ENCODE measurements around the gene IL25. TPM values are rescaled to one million over a fixed set of nuclear protein-coding genes. Genes with fewer than 3 reads are reported as not detected.
"Not testable (repeated sequence)": the region's sequence is repeated elsewhere in the genome, so short reads cannot be mapped to it uniquely, and the experiment has no call there.

Gene IL25
- total RNA-seq (2014; rRNA removed; shearing (Covaris generic)), result not detected in 2 replicates

DNA sequence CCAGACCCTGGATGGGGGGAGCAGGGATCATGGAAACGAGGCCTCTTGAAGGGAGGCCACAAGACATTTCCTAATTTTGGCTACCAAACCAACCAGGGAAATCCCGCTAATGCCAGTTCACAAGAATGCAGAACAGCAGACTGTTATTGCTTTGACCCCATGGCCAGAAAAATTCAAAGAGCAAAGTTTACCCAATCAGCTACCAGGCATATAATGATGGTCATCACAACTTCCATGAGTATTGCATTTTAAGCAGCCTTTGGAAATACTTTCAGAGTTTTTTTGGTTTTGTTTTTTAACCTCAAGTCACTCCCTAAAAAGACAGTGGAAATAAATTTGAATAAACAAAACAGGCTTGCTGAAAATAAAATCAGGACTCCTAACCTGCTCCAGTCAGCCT is at the start of gene IL25:
Gene IL25, plus strand, starts transcription at position 301 of the 400 bp plus-strand sequence.
- no peak for DNase-seq (ENCODE audit: low read depth)

DNA sequence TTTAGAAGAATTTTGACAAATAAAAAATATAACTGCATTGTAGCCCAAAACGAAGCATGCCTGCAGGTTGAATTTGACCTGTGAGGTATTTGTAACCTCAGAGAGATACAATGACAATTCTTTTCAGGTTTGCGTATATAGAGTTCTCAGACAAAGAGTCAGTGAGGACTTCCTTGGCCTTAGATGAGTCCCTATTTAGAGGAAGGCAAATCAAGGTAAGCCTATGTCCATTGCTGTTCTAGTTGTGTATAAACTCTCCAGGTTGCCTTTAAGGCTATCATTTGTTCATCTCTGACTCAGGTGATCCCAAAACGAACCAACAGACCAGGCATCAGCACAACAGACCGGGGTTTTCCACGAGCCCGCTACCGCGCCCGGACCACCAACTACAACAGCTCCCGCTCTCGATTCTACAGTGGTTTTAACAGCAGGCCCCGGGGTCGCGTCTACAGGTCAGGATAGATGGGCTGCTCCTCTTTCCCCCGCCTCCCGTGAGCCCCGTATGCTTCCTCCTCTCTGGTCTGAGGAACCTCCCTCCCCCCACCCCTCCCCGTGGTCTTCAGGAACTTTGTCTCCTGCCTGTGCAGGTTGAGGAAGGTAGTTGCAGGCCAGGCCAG is 48.7 kb upstream of the IL25 start:
- no peak for DNase-seq (ENCODE audit: low read depth)

DNA sequence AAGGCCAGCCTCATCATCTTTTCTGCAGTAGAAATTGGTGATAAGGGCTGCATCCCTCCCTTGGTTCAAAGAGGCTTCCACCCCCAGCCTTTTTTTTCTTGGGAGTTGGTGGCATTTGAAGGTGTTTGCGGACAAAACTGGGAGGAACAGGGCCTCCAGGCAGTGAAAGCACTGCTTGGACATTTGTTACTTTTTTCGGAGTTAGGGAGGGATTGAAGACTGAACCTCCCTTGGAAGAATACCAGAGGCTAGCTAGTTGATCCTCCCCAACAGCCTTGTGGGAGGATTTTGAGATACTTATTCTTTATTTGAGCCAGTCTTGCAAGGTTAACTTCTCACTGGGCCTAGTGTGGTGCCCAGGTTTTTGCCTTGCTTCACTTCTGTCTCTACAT is 48.2 kb upstream of the IL25 start:
- no peak for DNase-seq (ENCODE audit: low read depth)

DNA sequence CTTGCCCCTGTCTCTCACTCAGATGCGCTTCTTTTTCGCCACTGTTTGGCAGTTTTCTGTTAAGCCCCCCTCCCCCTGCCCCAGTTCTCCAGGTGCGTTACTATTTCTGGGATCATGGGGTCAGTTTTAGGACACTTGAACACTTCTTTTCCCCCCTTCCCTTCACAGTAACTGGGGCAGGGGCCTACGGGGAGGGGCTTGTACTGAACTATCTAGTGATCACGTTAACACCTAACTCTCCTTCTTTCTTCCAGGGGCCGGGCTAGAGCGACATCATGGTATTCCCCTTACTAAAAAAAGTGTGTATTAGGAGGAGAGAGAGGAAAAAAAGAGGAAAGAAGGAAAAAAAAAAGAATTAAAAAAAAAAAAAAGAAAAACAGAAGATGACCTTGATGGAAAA is 47.6 kb upstream of the IL25 start:
- DNase-seq (ENCODE audit: low read depth), result no peak

DNA sequence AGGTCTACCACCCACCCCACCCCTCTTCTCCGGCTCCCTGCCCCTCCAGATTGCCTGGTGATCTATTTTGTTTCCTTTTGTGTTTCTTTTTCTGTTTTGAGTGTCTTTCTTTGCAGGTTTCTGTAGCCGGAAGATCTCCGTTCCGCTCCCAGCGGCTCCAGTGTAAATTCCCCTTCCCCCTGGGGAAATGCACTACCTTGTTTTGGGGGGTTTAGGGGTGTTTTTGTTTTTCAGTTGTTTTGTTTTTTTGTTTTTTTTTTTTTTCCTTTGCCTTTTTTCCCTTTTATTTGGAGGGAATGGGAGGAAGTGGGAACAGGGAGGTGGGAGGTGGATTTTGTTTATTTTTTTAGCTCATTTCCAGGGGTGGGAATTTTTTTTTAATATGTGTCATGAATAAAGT is 46.9 kb upstream of the IL25 start:
- DNase-seq (ENCODE audit: low read depth), result not testable (repeated sequence)

DNA sequence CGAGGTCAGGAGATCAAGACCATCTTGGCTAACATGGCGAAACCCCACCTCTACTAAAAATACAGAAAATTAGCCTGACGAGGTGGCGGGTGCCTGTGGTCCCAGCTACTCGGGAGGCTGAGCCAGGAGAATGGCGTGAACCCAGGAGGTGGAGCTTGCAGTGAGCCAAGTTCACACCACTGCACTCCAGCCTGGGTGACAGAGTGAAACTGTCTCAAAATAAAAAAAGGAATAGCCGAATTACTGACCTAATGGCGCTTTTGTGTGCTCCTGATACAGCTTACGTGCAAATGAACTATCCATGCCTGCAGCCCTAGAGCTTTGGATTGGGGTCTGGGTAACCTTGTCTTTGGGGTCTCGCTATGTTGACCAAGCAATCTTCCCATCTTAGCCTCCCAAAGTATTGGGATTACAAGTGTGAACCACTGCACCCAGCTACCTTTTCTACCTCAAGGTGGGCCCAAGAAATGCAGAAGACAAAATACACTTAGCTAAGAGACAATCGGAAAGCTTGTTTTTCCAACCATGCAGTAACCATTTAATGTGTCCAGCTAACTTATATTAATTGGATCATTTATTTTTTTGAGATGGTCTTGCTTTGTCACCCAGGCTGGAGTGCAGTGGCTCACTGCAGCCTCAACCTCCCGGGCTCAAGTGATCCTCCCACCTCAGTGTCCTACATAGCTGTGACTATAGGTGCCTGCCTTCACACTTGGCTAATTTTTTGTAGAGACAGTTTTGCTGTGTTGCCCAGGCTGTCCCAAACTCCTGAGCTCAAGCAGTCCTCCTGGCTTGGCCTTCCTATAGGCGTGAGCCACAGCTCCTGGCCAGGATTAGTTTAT is 45.9 kb upstream of the IL25 start:
- no peak for DNase-seq (ENCODE audit: low read depth)

DNA sequence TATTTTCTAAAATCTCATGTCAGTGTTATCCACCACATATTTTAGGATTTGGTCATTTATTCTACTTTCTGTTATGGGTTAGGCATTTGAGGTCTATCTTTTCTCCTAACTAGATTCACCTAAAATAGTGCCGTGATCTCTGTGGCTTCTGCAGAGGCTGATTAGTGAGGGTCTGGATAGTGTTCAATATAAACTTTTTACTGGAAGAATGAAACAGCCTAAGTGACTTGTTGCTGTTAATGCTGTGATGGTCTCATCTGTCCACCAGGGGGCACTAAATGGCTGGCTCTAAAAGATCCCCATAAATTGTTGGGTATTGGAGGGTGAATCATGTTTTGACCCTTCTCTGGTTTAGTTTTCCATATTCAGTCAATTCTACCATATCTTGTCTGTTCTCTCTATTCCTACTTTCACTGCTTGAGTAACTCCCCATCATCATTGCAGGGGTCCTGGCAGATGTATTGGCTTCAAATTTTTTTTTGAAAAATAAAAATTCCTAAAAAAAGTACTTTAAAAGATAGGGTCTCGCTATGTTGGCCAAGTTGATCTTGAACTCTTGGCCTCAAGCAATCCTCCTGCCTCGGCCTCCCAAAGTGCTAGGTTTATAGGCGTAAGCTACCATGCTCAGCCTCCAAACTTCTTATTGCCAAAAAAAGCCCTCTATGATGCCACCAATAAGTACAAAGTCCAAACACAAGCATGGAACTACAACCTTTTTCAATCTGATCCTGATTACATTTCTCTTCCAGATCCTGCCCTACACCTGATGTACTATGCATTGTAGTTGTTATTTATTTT is 44.5 kb upstream of the IL25 start:
- peak; percentile 63 for DNase-seq (ENCODE audit: low read depth)

DNA sequence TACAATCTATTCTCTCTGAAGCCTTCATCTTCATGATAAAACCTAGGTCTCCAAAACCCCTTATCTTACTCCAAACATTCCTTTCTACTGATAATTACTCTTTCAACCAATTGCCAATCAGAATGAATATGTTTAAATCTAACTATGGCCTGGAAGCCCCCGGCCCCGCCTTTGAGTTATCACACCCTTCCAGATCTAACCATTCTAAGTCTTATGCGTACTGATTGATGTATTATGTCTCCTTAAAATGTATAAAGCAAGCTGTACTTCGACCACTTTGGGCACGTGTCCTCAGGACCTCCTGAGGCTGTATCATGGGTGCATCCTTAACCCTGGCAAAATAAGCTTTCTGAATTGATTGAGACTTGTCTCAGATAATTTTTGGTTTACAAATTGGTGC is 37.0 kb upstream of the IL25 start:
- no peak for DNase-seq (ENCODE audit: low read depth)

DNA sequence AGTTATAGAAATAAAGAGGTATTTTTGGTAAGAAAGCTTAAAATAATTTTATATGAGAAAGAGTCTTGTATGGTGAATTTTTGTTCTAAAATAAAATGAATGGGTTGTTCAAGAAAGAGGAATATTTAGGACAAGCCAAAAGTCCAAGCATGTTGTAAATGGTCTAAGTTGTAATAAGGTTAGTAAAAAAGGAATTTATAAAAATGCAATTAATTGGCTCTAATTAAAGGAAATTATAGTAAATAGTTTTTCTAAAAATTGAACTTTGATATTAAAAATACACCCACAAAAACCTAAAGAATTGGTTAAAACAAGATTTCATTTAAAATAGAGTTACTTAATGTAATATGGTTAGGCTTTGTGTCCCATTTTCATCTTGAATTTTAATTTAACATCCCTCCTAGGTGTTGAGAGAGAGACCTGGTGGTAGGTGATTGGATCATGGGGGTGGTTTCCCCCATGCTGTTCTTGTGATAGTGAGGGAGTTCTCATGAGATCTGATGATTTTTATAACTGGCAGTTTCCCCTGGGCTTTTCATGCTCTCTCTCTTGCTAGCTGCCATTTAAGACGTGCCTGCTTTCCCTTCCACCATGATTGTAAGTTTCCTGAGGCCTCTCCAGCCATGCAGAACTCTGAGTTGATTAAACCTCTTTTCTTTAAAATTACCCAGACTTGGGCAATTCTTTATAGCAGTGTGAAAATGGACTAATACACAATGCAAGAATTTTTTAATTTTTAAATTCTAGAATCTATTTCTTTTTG is 32.9 kb upstream of the IL25 start:
- no peak for DNase-seq (ENCODE audit: low read depth)

DNA sequence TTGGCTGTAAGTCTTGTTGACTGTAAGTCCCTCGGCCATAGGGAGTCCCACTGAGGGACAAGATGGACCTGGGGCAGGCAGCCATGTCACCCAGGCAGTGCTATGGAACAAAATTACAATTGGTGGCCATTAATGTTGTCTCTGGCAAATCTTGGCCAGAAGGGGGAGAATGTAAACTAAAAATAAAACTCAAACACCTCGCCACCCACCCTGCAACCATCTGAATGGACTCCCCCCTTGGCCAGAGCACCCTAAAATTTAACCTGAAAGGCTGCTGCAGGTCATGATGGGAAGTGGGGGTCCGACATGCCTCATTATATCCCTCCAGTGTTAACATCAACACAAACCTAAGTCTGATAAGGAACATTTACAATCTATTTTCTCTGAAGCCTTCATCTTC is 28.1 kb upstream of the IL25 start:
- no peak for DNase-seq (ENCODE audit: low read depth)

DNA sequence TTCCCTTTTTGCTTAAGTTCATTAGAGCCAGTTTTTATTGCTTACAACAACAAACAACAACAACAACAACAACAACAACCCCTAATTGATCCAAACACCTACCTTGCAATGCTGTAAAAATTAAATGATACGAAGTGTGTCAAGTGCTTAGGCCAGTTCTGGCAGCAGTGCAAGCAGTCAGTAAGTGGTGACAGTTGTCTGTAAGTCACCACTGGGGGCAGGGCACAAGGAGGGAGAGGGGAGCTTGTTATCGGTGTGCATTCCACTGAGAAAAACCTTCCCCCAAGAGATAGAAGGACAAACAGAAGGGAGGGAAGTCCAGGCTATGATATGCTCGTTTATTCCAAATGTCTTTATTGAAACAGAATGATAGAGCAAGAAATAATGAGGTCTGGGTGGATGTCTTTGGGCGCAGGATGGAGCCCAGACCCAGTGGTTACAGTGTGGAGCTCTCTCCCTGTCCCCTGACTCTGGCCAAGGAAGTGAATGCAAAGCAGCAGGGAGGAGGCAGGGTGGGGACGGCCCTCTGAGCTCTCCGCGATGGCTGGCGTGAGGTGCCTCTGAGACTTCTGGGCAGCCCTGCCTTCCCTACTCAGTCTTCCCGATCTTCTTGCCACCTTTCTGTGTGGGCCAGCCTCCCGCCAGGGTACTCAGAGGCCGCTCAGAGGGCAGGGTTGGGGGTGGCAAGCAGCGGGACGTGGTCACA is 26.5 kb upstream of the IL25 start:
- DNase-seq (ENCODE audit: low read depth), result no peak

DNA sequence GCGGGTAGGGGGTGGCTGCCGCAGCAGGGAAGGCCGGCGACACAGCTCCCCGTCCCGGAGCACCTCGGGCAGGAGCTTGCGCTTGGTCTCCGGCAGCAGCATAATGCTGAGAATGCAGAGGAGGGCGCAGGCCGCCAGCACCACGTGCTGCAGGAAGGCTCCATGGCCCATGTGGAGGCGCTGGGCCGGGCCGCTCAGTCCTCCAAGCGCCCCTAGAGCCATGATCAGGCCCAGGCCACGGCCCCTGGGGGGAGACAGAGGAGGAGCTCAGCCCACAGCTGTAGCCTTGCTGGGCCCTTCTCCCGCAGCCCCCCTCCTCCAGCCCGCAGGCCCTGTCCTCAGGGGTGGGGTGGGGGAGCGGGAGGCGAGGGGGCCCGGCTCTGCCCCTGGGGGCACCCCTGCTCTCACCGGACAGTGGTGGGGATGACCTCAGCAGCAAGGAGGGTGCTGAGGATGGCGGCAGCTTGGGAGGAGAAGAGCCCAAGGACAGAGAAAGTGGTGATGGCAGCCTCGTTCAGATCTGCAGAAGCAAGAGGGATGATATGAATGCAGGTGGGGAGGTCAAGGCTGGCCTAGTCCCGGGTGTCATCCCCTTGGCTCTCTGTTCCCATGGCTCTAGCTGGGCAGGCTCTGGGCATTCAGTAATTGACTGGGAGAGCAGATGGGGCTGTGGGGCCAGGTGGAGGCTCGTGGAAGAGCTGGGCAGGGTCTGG is 25.8 kb upstream of the IL25 start:
- no peak for DNase-seq (ENCODE audit: low read depth)

DNA sequence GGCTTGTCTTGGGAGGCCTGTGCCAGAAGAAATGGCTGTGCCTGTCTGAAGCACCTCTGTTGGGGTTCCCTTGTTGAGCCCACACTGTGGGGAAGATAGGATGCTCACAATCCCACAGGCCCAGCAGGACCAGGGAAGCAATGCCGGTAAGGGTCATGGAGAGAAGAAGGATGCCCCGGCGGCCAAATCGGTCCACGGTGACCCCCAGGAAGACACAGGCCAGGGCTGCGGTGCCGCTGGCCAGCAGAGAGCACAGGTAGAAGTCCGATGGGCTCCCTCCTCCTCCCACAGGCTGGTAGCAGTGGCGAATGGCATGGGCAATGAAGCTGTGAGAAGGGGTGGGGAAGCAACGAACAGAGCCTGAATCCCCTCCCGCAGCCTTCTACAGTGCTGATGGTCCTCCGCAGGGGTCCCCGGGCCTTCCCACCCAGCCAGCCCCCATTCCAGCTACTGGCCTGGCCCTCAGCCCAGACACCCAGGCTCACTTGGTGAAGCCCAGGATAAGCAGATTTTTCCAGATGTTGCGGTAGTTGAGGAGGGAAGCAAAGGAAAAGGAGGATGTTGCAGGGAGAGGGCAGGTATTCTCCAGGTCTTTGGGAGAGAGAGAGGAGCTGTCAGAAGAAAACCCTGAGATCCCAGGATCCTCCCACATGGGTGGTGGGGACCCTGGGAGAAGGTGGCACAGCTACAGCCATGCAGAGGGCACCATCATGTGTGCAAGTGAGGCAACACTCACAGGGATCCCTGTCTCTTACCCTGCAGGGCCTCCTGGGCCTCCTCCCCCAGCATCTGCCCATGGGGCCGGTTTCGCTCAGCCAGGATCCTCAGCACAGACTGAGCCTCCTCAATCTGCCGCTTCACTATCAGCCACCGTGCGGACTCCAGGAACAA is 25.0 kb upstream of the IL25 start:
- DNase-seq (ENCODE audit: low read depth), result no peak

DNA sequence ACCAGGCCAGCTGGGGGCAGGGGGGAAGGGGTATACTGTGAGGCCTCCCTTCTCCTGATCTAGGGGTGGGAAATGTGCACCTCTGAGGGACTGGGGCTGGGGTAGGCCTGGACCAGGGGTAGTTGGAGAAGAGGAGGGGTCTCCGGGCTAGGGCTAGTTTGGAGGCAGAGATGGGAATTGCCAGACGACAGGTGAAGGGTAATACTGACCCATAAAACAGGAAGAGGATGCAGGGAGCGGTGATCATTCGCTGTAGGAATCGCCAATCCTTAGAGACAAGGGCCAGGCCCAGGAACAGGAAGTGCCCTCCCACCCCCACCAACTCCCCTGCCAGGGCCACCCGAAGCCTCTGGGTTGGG is 24.3 kb upstream of the IL25 start:
- no peak for DNase-seq (ENCODE audit: low read depth)

DNA sequence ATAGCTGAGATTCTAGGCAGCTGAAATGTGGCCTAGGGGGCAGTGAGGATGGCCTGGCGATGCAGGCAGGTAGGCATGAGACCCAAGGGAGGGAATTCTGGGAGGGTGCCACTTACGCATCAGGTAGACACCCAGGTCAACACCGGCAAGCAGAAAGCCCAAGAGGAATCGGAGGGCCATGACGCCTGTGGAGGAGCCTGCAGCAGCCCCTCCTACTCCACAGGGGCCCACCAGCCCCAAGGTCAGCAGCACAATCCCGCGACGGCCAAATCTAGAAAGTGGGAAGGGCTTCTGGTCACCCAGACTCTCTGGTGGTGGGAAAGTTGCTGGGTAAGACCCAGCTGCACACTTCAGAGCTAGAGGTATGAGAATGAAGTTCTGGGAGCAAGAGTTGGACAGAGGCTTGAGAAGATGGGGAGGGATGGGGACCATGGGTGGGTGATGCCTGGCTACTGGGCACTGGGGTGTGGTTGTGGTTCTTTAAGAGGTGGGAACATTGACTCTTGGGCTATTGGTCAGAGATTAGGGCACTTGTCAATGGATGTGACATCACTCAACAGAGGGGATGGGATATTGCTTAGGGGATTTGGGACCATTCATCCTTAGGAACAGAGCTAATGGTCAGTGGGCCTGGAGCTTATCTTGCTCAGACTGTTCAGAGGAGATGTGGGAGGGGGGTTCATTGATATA is 23.3 kb upstream of the IL25 start:
- no peak for DNase-seq (ENCODE audit: low read depth)

DNA sequence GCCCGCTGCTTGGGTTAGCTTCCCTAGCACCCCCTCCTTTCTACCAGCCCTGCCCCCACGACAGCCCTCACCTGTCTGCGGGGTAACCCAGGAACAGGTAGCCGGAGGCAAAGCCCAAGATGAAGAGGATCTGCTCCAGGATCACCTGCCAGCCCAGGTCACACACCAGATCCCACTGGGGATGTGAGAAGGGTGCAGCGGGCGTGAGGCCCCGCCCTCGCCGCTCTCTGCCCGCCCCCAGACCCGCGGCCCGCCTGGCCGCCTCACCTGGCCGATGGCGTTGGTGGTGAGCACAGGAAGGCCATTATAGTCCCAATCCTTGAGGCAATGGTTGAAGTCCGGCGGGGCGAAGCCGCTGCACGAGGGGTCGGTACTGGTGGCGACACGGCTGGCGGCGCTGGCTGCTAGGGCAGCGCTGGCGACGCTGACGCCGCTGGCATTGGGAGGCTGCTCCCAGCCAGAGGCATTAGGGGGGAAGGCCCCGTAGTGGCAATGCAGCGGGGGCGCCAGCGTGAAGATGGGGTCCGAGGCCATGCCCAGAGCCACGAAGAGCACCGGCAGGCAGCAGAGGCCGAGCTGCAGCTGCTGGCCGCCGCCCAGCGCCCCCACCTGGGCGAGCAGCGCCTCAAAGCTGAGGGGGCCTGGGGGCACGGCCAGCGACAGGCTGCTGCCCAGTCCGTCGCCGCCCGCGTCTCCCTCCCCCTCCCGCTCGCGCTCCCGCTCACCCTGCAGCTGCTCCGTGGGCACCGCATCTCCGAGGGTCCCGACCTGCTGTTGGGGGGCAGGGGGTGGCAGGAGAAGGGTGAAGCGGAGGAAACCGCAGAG is 20.7 kb upstream of the IL25 start:
- no peak for DNase-seq (ENCODE audit: low read depth)

DNA sequence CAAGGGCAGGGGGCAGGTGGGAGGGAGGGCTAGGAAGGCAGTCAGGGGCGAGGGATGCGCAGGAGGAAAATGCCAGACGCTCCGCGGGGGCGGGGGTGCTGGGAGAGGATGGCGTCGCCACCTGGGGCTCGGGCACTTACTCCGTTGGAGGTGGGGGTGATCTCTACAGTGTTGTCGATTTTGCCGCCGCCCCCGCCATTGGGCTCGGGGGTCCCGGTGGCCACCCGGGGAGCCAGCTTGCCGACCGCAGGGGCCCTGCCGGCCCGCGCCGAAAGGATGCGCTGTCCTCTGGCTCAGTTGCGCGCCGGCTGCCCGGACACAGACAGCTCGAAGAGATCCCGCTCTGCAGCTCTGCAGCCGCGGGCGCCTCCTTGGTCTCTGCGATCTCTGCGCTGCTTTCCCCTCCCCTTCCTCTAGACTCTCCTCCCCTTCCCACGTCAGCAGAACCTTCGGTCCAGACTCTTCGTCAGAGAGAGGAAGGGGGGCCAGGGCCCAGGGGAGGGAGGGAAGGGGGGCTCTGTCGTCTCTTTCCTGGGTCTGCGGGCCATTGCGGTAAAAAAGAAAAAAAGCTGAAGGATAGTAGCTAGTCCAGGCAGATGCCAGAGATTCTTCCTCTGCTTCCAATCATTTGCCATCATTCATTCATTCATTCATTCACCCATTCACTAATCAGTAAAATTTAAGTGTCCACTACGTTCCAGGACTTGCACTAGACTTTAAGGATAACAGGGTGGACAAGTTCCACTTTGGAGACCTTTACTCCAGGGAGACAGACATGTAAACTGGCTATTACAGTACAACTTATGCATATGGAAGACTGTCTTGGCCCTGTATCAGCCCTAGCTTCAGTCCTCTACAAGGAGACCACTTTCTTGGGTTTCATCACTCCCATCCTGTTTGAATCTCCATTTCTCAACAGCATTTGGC is 19.8 kb upstream of the IL25 start, which contains the start of gene SLC22A17:
Gene SLC22A17, minus strand, starts transcription at position 382 of the 927 bp plus-strand sequence.
- peak; percentile 80 for DNase-seq (ENCODE audit: low read depth)
